C4-2B (cell line): Measurements from ENCODE around the gene LRP1B.

Experiments used
- CTCF ChIP-seq: fragments of 450-650 bp; conservative IDR thresholded peaks from 2 replicates; pipeline ENCODE4 v1.5.1; 2017; ENCODE audit warnings: mild to moderate bottlenecking
- ZFX ChIP-seq: fragments of 450-650 bp; IDR thresholded peaks from 2 replicates; pipeline ENCODE4 v1.6.1; 2017

- TF ChIP-seq CTCF (no peak), ZFX (no peak)
Measured at GRCh38 chr2:141720476-141720875, 410.3 kb downstream of the LRP1B start.
